Subcutaneous adipose tissue (tissue), 4 donors: ENCODE data around the gene FBXW4. TPM values are rescaled to one million over a fixed set of nuclear protein-coding genes. Genes with fewer than 3 reads are reported as not detected.

ENCODE experiments used
- CTCF ChIP-seq: fragments of 450-650 bp; IDR thresholded peaks from one replicate; pipeline ENCODE4 v1.5.1; 2016; ENCODE audit warnings: low read depth, mild to moderate bottlenecking, control low read depth, antibody characterized with exemption, moderate library complexity
- total RNA-seq, 4 donors: library from RNA; depleted of rRNA; stranded (reverse); fragments of >200 nt; gene quantifications; one replicate each; pipeline ENCODE4 v1.1.0, GENCODE V29; 2016

FBXW4 gene
- total RNA-seq, 4 donors from 2014 or later, result 41.7 to 88.0 (median 57.7) TPM

GRCh38 chr10:101646364-101646763, 48.6 kb downstream of the FBXW4 start:
- no peak for TF ChIP-seq CTCF

DNA sequence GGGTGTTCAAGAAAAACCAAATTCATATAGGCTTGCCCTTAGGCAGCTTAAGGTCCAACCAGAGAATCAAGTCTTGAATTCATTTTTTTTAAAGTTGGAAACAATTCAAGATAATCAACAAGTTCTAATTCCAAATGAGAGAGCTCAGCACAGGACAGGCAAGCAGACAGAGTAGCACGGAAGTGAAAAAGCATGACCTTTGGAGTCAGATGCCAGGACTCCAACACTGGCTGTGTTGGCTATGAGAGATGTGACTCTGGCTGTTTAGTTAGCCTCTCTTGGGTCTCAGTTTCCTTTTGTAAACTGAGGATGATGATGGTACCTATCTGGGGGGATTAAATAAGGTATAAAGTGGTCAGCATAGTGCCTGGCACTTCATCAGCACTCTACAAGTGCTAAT, 49.3 kb downstream of the FBXW4 start:
- no peak for TF ChIP-seq CTCF

GRCh38 chr10:101644002-101644401, 51.0 kb downstream of the FBXW4 start:
- no peak for TF ChIP-seq CTCF

DNA sequence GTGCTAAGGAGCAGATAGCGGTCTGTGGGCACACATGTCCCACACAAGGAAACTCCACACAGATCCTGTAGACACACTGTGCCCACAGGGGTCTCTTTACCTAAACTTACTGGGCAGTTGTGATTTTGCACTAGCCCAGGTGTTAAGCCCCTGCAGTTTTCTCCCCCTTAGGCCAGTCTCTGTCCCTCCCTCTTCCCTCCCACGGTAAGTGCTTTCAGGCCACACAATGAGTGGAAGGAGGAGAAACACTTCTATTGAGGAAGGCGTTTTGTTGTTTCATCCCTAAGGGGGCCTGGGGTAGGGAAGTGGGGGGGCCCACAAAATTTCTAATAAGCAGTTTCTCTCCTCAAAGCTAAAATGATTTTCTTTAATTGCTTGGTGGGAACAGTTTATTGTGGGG, 51.4 kb downstream of the FBXW4 start:
- TF ChIP-seq CTCF, result no peak

DNA sequence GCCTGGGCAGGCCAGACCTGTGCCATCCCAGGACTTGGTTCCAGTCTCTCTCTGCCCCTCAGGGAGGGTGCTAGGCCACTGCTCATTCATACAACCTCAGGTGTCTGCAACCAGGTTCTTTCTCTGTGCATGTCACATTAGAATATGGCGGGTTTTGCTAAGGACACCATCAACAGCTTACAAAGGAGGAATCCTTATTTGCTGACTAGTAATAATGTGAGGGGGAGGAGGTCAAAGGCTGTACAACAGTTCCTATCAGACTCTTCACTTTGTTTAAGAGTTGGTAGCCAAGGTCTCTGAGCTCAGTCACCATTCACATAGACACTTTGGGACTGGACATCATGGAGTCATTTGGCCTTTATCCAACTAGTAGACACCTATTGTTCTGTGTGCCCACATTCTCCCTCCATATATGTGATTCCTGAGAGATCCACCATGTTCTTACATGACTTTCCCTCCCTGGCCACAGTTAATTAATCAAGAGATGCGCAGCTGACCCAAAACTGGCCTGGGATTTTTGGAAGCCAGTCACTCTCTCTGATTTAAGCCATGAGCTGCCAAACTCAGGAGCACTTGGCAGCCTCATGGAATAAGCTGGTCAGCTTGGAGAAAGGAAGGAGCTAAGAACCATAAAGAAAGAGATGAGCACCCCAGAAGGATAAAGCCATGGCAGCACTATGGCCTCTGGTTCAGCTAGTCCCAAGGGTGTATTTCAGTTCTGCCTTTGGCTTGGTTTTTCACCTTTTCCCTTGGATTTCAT, 55.6 kb downstream of the FBXW4 start:
- TF ChIP-seq CTCF, result no peak

- TF ChIP-seq CTCF, result no peak
Observed at GRCh38 chr10:101631821-101632475, 63.0 kb downstream of the FBXW4 start.

- no peak for TF ChIP-seq CTCF
Observed at GRCh38 chr10:101630633-101630920, 64.4 kb downstream of the FBXW4 start.
